ENCODE data around the gene CNOT2. TPM values are rescaled to one million over a fixed set of nuclear protein-coding genes. Genes with fewer than 3 reads are reported as not detected.

The CNOT2 gene
- total and polyA plus RNA-seq, 2 experiments from 2014 or later = 110 to 152 TPM

DNA sequence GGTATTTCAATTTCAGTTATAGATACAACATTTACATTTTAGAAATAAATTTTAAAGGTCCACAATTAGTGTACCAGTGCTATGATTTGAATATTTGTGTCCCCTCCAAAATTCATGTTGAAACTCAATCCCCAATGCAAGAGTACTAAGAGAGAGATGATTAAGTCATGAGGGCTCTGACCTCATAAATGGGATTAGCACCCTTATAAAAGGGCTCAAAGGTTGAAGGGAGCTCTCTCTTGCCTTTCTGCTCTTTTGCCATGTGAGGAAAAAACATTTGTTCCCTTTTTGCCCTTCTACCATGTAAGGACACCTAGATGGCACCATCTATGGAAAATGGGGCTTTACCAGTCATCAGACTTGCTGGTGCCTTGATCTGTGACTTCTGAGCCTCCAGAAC lies 25.8 kb upstream of the CNOT2 start (continued):
- TF ChIP-seq, protein P1, sequence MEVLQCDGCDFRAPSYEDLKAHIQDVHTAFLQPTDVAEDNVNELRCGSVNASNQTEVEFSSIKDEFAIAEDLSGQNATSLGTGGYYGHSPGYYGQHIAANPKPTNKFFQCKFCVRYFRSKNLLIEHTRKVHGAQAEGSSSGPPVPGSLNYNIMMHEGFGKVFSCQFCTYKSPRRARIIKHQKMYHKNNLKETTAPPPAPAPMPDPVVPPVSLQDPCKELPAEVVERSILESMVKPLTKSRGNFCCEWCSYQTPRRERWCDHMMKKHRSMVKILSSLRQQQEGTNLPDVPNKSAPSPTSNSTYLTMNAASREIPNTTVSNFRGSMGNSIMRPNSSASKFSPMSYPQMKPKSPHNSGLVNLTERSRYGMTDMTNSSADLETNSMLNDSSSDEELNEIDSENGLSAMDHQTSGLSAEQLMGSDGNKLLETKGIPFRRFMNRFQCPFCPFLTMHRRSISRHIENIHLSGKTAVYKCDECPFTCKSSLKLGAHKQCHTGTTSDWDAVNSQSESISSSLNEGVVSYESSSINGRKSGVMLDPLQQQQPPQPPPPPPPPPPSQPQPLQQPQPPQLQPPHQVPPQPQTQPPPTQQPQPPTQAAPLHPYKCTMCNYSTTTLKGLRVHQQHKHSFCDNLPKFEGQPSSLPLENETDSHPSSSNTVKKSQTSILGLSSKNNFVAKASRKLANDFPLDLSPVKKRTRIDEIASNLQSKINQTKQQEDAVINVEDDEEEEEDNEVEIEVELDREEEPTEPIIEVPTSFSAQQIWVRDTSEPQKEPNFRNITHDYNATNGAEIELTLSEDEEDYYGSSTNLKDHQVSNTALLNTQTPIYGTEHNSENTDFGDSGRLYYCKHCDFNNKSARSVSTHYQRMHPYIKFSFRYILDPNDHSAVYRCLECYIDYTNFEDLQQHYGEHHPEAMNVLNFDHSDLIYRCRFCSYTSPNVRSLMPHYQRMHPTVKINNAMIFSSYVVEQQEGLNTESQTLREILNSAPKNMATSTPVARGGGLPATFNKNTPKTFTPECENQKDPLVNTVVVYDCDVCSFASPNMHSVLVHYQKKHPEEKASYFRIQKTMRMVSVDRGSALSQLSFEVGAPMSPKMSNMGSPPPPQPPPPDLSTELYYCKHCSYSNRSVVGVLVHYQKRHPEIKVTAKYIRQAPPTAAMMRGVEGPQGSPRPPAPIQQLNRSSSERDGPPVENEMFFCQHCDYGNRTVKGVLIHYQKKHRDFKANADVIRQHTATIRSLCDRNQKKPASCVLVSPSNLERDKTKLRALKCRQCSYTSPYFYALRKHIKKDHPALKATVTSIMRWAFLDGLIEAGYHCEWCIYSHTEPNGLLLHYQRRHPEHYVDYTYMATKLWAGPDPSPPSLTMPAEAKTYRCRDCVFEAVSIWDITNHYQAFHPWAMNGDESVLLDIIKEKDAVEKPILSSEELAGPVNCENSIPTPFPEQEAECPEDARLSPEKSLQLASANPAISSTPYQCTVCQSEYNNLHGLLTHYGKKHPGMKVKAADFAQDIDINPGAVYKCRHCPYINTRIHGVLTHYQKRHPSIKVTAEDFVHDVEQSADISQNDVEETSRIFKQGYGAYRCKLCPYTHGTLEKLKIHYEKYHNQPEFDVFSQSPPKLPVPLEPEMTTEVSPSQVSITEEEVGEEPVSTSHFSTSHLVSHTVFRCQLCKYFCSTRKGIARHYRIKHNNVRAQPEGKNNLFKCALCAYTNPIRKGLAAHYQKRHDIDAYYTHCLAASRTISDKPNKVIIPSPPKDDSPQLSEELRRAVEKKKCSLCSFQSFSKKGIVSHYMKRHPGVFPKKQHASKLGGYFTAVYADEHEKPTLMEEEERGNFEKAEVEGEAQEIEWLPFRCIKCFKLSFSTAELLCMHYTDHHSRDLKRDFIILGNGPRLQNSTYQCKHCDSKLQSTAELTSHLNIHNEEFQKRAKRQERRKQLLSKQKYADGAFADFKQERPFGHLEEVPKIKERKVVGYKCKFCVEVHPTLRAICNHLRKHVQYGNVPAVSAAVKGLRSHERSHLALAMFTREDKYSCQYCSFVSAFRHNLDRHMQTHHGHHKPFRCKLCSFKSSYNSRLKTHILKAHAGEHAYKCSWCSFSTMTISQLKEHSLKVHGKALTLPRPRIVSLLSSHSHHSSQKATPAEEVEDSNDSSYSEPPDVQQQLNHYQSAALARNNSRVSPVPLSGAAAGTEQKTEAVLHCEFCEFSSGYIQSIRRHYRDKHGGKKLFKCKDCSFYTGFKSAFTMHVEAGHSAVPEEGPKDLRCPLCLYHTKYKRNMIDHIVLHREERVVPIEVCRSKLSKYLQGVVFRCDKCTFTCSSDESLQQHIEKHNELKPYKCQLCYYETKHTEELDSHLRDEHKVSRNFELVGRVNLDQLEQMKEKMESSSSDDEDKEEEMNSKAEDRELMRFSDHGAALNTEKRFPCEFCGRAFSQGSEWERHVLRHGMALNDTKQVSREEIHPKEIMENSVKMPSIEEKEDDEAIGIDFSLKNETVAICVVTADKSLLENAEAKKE (CRISPR knock-in tag; IDR thresholded peaks at IDR 0.05) = no peak

DNA sequence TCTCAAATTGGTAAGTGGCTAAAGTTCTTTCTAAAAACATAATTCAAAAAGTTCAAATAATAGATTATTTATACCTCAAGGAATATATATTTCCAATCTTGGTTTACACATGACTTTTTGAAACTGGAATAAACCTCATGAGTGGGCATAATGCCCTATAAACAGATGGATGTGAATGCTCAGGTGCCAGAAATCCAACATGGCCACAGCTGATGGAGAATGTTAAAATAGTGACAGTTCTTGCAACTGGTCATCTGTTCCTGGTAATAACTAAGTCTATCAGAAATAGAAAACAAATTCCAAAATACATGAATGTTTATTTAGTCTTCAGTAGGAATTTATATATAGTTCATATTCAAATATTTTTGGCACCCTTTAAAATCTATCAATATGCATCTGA lies 21.6 kb upstream of the CNOT2 start:
- Histone ChIP-seq H3F3A (replicated peaks; ENCODE audit: low read depth) (no peaks in the 10 kb centered on the region), H3K4me2 (no peak overlapping the region), H3K27ac (ENCODE audit: low read depth) (no peak overlapping the region), H3K4me3 (no peak overlapping the region), H3K27me3 (ENCODE audit: insufficient read depth) (no peaks in the 10 kb centered on the region), H4K20me1 (replicated peaks; ENCODE audit: insufficient read depth) (no peaks in the 10 kb centered on the region), H3K79me2 (replicated peaks; ENCODE audit: insufficient read depth) (no peaks in the 10 kb centered on the region), H2AFZ (no peak overlapping the region), H3K9me2 (ENCODE audit: insufficient read depth) (no peaks in the 10 kb centered on the region), H3K4me1 (ENCODE audit: insufficient read depth) (no peaks in the 10 kb centered on the region), H3K36me3 (ENCODE audit: insufficient read depth) (no peaks in the 10 kb centered on the region)
- no peak overlapping the region for H3K27ac Mint-ChIP-seq
- no peaks in the 10 kb centered on the region for H3K27me3 Mint-ChIP-seq (ENCODE audit: insufficient read depth, low read depth, poor library complexity)
- H3K4me3 Mint-ChIP-seq = no peak overlapping the region
- H3K36me3 Mint-ChIP-seq (ENCODE audit: low read depth) = no peaks in the 10 kb centered on the region
- no peaks in the 10 kb centered on the region for H3K4me1 Mint-ChIP-seq
- DNase-seq (ENCODE audit: low spot score) (no peak), ATAC-seq (no peak)
- no peaks in the 10 kb centered on the region for H3K9me3 Mint-ChIP-seq
- TF ChIP-seq CREB1 (CRISPR knock-in tag; IDR thresholded peaks at IDR 0.05; ENCODE audit: low read depth) (no peak), EZH2phosphoT487 (IDR thresholded peaks at IDR 0.05; ENCODE audit: unreplicated experiment) (no peak), ZNF114 (CRISPR knock-in tag; IDR thresholded peaks at IDR 0.05) (no peak), STAT1 (IDR thresholded peaks at IDR 0.05; ENCODE audit: unreplicated experiment) (no peak), POLR2AphosphoS5 (IDR thresholded peaks at IDR 0.05; ENCODE audit: low read depth) (no peak)
- TF ChIP-seq, protein P2, sequence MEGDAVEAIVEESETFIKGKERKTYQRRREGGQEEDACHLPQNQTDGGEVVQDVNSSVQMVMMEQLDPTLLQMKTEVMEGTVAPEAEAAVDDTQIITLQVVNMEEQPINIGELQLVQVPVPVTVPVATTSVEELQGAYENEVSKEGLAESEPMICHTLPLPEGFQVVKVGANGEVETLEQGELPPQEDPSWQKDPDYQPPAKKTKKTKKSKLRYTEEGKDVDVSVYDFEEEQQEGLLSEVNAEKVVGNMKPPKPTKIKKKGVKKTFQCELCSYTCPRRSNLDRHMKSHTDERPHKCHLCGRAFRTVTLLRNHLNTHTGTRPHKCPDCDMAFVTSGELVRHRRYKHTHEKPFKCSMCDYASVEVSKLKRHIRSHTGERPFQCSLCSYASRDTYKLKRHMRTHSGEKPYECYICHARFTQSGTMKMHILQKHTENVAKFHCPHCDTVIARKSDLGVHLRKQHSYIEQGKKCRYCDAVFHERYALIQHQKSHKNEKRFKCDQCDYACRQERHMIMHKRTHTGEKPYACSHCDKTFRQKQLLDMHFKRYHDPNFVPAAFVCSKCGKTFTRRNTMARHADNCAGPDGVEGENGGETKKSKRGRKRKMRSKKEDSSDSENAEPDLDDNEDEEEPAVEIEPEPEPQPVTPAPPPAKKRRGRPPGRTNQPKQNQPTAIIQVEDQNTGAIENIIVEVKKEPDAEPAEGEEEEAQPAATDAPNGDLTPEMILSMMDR (conservative IDR thresholded peaks at IDR 0.05; ENCODE audit: low read depth in 2 of 2) = no peak
